Activated T-cell treated with anti-CD3 and anti-CD28 coated beads, Interleukin-2, amount 50 U/mL, for 1 hour (primary cell): ENCODE measurements around the gene PLCL1.

Experiments used
- DNase-seq: peaks from one replicate; pipeline ENCODE4 v3.0.0-alpha.2; 2020

The PLCL1 gene

DNA sequence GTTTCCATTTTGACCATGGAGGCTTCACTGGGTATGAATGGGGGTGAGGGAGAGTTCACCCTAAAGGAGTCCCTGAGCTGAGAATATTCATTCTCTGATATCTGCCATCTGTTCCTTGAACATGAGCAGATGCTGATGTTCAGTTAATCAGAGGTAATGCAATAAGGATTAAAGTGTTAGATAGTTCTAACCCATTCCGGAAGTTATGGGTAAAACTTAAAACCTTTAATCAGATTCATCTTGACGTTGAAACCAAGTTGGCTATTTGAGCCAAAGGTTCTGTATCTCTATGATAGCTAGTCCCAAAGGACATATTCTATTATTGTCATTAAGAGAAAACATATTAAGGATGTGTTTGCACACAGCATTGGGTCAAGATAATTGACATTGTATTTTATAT is 268.9 kb downstream of the PLCL1 start:
- DNase-seq = no peak

DNA sequence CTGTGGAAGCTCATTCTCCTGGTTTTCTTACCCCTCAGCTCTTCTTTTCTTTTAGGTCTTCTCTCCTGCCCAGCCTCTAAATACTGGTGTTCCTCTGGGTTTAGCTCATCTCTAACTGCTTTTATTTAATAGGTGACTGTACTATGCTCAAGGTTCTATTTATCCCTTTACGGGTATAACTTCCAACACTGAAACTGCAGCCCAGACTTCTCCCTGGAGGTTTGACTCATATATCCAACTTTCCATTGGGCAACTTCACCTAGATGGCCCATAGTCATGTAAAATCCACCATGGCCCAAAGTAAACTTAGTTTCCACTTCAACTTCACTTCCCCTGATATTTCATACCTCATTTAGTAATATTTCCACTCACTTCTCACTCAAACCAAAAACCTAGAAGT is 273.1 kb downstream of the PLCL1 start:
- no peak for DNase-seq

DNA sequence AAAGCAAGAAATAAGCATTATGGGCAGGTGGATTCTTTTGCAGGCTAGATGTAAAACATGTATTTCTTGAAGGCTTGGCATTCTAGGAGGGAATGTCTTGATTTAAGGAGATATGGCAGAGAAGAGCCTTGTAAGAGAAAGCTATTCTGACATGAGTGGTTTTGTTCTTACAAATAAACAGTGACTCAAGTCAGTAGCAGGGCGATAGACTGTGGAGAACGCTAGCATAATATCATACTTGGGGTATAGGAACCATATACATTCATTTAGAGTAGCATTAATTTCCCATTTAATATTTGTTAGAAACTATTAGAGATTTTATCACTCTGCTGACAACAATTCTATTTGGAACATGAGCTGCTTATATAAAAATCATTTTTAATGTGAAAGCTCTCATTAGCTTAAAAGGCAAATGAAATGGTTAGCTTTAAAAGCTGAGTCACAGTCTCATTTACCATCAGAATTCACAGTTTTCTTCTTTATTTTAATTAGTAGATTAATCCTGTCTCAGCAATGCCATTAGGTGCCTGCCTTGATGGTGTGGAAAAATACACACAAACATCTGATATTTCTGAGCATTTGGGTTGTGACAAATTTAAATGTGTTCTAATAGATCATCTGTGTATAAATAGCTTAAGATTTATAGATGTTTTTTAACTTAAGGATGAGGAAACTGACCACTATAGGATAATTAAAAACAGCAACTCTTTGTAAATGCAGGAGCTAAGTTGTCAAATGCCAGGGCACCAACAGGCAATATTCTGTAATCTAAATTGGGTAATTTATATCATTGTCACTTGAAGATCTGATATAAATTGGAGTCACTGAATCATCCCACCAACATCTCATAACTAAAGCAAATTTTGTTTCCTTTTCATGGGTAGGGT is 276.7 kb downstream of the PLCL1 start:
- no peak for DNase-seq

DNA sequence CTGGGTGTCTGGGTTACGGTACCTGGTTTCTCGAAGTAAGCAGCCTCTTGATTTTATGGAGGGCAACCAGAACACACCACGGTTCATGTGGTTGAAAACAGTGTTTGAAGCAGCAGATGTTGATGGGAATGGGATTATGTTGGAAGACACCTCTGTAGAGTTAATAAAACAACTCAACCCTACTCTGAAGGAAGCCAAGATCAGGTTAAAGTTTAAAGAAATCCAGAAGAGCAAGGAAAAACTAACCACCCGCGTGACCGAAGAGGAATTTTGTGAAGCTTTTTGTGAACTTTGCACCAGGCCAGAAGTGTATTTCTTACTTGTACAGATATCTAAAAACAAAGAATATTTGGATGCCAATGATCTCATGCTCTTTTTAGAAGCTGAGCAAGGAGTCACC is 279.8 kb downstream of the PLCL1 start:
- DNase-seq = no peak

DNA sequence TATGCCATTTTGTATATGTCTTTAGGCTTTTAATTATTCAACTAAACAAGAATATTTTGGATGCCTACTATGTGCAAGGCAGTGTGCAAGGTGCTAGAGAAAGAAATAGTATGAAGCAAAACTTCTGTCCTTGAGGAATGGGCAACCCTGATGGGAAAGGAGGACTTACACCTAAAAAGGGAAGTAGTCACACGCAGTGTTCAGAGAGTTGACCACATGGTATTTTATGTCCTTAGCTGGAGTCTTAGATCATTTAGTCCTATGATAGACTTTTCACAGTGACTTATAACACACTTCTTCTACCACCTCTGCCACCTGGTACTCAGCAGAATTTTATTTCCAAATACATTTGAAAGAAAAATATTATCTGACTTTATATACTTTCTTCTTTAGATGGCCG is 291.6 kb downstream of the PLCL1 start:
- DNase-seq = no peak

DNA sequence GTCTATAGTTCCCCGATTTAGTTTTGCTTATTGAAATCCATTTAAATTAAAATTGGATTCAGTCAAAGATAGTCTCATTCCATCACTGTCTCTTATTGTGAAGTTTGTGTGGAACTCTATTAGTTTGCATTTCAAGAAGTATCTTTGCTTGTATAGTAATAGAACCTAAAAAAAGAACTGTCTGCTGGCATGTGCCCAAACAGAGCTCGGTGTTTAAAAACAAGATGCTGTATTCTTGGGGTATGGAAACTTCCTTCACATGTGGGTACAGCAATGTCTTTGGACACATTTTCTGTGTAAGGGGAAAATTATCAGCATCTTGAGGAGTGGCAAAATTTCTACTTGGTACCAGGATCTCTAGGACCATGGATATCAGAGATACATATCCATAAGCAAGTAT is 292.6 kb downstream of the PLCL1 start:
- no peak for DNase-seq

DNA sequence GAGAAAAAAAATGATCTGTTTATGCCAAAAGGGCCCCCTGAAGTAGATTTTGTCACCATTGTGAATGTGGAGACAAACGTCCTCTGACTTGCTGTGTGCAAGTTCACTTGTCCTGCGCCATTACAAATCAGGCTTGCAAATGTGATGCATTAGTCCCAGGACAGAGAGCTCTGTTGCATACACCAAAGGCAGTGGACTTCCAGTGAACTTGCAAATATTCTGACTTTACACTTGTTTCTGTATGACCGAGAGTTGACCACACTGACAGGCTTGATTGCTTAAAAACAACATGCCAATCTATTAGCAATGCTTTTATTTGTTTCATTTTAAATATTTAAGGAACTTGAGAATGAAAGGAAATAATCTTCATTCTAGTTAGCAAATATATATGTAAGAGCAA is 293.2 kb downstream of the PLCL1 start:
- no peak for DNase-seq

DNA sequence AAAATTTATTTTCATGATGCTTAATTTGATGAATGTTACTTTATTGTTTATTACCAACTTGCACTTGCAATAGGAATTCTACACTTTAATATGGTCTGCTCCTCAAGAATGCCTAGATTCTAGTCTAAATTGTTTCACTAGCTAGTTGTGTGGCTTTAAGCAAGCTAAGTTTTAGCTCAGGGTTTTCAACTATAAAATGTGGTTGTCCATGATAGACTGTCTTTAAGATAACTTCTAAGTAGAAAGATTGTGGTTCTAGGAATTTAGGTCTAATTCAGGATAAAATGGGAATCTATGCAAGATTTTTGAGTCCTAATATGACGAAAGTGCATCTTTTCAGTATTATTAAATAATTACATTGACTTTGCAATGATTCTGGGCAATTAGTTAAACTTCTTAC is 294.0 kb downstream of the PLCL1 start:
- no peak for DNase-seq

DNA sequence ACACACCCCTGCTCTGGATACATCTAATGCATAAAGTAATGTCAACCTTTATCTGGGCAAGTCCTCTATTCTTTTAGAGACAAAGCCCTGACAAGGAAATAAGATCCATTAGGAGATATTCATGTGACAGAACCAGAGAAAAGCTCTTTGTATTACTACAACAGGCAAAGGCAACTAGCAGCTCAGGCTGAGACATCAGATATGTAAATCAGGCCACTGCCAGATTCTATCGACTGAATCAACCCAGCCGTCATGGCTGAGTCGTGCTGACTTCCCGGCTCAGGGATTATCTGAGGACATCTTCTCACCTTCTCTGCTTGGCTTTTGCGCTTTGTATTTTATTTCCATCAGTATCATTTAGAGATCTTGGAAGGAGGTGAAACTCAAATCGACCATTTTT is 294.5 kb downstream of the PLCL1 start:
- DNase-seq = no peak

DNA sequence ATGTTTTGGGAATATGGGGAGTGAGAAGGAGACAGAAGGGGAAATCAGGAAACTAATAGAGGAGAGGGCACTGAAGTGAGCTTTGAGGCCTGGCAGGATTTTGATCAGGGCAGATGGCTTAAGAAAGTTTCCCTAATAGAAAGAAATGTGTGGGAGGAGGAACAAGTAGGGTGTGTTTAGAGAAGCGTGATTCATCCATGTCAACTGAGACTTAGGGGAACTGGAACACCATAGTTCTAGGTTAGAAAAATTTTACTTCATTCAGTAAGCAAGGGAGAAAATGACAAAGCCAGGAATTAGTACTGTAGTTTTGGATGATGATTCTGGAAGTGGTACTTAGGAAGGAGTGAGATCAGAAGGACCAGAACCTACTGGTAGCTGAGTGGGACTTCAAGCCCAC is 296.0 kb downstream of the PLCL1 start:
- DNase-seq = no peak

DNA sequence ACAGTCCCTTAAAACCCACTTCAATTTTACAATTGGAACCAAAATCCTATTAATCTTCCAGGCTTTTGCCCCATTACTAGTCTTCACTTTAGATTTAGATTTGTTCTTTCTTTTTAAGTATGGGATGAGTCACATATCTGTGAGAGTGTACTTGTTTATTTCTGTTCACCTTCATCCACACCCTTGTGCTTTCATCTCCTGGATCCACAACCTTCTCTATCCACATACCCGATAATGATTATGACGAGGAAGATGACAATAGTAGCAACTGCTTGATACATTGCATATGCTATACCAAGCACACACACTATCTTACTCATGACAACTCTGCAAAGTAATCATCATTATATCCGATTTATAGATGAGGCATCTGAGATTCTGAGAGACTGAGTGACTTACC is 297.3 kb downstream of the PLCL1 start:
- no peak for DNase-seq

DNA sequence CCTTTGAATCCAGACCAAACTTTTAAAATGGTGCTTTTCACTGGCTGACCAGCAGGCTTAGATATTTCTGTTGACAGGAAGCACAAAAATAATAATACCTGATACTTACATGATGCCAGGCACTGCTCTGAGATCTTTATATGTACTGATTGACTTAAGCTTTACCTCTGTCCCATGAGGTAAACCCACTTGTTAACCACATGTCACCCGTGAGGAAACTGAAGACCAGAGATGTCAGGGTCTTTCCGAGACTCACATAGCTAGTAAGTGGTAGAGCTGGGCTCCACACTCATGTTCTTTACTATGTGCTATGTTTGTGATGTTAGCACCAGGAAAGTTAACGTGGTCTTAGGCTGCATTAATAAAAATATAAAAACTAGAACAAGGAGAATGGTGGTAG is 297.7 kb downstream of the PLCL1 start:
- DNase-seq = no peak

DNA sequence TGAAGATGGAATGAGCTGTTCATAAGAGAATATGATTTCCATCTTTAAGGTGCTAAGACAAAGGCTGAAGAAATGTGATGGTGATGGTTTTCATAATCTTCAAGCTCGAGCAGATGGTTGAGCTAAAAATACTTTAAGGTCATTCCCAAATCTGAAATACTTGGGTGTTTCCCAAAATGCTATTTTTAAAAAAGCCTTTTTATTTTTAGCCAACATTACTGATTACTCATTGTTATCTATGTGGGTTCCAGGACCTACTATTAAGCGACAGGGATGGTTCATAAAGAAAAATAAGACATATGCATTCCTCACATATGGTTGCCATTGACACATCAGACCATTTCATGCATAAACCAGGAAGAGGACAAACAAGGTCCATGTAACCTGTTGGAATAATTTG is 298.5 kb downstream of the PLCL1 start:
- no peak for DNase-seq

DNA sequence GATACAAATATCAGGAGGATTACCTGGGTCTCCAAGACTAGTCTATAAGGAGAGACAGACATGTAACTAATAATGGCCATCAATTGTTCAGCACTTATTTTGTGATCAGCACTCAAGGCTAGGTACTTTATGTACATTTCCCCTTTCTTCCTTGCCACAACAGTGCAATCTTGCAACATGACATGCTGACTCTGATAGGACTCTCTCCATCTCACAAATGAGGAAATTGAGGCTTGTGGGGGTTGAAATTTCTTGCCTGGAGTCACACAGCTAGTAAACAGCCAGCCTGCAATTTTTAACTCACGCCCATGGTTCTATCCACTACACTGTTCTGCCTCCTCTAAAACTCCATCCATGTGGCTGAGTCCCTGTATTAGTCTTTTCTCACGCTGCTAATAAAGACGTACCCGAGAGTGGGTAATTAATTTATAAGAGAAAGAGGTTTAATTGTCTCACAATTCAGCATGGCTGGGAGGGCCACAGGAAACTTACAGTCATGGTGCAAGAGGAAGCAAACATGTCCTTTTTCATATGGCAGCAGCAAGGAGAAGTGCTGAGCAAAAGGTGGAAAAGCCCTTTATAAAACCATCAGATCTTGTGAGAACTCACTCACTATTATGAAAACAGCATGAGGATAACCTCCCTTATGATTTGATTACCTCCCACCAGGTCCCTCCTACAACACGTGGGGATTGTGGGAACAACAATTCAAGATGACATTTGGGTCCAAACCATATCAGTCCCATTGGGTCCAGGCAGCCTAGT is 302.4 kb downstream of the PLCL1 start:
- DNase-seq = no peak

DNA sequence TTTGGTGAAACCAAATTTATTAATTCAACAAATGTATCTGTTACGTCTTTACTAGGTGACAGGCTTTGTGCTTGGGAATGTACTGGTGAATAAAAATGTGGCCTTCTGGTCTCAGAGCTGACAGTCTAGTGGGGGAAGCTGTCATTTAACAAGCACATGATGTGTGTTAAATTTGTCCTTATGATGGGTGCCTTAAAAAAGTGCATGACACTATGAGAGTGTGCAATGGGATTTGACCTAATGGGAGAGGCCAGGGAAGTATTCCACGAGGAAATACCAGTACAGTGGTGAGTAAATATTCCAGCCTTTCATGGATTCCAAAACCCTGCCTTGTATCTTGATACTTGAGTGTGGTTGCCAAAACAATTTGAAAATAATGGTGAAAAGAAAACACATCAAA is 308.9 kb downstream of the PLCL1 start:
- DNase-seq = no peak

DNA sequence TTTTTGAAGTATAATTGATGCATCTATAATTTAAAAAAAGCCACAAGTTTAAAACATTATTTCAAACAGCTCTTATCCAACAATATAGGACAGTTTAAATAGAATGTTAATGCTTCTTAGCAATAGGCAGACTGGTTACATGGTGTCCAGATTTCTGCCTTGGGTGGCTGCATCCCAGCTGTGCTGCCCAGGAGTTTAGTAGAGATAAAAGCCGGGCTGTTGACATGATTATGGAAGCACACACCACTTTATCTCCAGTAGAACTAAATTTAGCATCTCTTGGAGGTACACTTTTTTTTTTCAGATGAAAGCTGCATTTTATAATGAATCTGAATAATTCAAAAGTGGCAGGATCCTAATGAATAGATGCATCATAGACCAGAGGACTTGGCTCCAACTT is 309.7 kb downstream of the PLCL1 start:
- DNase-seq = no peak

DNA sequence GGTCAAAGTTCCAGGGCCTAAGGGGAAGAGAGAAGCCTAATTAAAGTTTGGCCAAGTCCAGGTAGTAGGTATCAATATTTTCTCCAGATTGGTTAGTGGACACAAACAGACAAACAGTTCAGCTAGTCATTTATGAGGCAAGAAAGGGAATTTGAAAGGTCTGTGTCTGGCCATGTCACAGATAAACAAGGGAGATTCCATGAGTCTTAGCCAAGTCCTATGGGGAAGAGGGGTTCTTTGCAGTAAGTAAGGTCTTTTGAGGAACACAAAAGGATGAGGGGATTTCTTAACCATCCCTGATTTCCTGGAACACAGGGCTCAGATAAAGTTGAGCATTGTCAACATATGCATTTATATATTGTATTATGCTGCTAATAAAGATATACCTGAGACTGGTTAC is 310.8 kb downstream of the PLCL1 start:
- DNase-seq = no peak

DNA sequence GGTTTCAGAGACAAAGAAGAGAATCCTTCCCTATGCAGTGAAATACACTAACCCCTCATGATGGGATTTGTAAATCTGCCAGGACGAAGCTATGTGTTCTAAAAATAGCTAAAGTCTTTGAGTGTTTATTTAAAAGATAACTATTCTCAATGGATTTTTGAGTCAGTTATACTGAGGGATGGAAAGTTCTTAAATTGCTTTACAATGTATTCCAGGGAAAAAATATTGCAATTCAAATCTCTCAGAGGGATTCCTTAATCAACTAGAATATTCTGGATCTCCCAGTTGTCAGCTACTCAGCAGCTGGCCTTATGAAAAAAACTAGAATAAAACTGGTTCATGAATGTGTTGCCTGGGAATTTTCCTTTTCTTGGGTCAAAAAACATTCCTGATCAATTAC is 312.4 kb downstream of the PLCL1 start:
- DNase-seq = no peak

DNA sequence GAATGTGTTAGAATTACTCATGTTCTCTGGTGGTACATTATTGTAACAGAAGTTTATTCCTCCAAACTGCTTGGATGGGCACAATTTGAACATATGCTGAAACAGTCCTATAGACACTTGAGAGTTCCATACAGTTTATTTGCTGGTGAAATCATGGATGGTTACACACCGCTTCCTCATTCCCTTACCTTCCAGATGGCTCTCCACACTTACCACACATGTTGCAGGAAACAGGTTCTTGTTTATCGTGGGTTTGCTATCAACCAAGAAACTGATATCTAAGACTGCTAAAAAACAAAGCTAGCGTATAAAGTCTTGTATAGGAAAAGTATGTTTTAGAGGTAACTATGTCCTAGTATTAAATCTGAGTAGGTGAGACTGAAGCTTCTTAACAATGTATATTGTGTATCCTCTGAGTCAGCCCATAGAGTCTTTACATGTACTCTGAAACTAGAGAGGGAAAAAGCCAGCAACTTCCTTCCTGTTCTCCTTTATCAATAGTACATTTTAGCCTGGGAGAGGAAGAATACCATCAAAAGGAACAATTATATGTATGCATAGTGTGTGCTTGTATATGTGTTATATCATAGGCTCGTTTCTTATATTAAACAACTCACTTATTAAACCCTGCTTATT is 313.1 kb downstream of the PLCL1 start:
- no peak for DNase-seq

DNA sequence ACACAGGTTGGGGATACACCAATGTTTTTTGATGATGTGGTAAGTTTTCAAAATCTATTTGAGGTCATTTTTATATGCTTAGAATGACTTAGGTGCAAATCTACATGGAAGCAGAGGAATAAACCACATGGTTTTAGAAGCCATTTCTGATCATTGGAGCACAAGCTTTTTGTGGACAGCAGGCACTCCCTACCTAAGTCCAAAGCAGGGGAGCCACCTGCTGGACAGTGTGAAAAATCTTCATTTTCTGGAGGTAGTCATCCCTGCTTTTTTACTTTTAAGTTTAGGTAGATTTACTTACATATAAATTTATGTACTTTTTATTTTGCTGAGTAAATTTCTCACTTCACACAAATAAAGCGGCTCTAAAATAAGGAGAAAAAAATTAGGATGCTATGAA is 323.2 kb downstream of the PLCL1 start:
- DNase-seq = peak; percentile 40

DNA sequence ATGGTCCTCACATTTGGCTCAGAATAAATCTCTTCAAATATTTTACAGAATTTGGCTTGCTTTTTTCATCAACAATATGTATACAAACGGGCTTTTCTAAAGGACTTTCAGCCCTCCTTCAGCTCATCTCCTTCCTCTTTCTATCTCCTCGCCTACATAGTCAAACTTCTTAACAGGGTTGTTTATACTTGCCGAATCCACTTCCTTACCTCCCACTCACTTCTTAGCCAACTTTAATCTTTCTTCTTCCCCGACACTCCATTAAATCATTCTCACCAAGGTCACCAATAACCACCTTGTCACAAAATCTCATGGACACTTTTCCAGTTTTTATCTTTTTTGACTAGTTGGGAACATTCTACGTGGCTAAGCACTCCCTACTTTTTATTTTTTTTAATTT is 325.2 kb downstream of the PLCL1 start:
- no peak for DNase-seq

DNA sequence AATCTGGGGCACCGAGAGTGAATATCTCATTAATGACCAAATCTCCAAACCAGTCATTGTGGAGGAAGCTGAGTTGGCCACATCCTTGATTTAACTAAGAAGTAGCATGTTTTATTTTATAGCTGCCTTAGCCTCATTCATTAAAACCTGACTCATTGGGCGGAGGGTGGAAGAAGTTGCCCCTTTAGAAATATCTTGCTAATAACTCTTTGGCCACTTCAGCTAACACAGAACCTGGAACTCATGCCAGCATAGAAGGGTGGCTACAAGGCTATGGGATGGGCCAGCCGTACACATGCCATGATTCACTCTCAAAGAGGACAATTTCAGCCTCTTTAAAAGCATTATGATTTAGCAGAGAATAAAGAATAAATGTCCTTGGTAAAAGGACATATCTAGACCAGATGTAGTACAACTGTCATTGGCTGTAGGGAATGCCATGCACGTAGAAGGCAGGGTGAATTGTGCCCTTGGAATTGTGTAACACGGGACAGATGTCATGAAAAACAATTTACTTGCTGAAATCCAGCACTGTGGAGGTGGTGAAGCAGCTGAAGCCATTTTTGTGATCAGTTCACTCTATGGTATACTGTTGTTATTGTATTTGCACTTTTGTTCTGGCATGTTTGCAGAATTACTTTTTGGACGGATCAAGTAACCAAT is 330.0 kb downstream of the PLCL1 start:
- DNase-seq = no peak

DNA sequence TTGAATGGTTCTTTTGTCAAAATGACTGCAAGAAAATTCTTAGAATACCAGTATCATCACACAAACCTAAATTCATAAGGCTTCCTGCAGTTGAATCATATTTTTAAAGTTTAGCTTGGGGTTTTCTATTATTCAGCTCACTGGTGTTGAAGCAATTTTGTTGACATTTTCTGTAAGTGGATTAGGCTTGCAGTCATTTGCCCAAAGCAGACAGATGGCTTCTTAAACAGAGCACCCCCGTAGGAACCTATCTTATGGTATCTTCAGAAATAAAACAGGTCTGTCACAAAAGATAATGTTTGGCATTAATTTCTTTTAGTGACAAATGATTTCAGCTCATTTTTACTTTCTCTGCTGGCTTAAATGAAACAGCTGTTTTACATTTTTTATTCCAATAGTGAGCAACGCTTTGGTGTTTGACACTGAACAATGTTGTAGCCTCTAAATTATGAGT is 331.1 kb downstream of the PLCL1 start:
- DNase-seq = no peak
